Measurements from ENCODE around the gene GNAZ.

GNAZ gene

GRCh38 chr22:23159291-23159630, 88.9 kb downstream of the GNAZ start:
- Histone ChIP-seq H3K36me3 (no peaks in the 10 kb centered on the region), H3K27ac (peak overlapping the region; percentile 82), H3K4me3 (ENCODE audit: low read depth in 1 of 2, low read length in 1 of 2) (no peak overlapping the region), H3K4me1 (ENCODE audit: control insufficient read depth in 1 of 2, insufficient read depth in 1 of 2, low read depth in 1 of 2, low read length in 1 of 2) (peaks cover 27 to 38% of the 10 kb centered on the region in 2 experiments), H3K9me3 (no peaks in the 10 kb centered on the region), H3K27me3 (no peaks in the 10 kb centered on the region)
- no peak for TF ChIP-seq CTCF (IDR thresholded peaks at IDR 0.05)

- Histone ChIP-seq H3K4me3 (ENCODE audit: low read depth in 1 of 2, low read length in 1 of 2) (no peak overlapping the region), H3K27me3 (no peaks in the 10 kb centered on the region), H3K27ac (no peak overlapping the region), H3K9me3 (no peaks in the 10 kb centered on the region), H3K4me1 (ENCODE audit: control insufficient read depth in 1 of 2, insufficient read depth in 1 of 2, low read depth in 1 of 2, low read length in 1 of 2) (peaks cover 21 to 26% of the 10 kb centered on the region in 2 experiments), H3K36me3 (no peaks in the 10 kb centered on the region)
- no peak for TF ChIP-seq CTCF (IDR thresholded peaks at IDR 0.05)
Observed at GRCh38 chr22:23161029-23161428, 90.7 kb downstream of the GNAZ start.

GRCh38 chr22:23161574-23161973, 91.3 kb downstream of the GNAZ start:
- H3K9me3 ChIP-seq = no peaks in the 10 kb centered on the region
- H3K36me3 ChIP-seq = no peaks in the 10 kb centered on the region
- H3K4me3 ChIP-seq (ENCODE audit: low read depth in 1 of 2, low read length in 1 of 2) = no peak overlapping the region
- no peak for TF ChIP-seq CTCF (IDR thresholded peaks at IDR 0.05)
- H3K27me3 ChIP-seq = no peaks in the 10 kb centered on the region
- no peak overlapping the region for H3K27ac ChIP-seq
- H3K4me1 ChIP-seq (ENCODE audit: control insufficient read depth in 1 of 2, insufficient read depth in 1 of 2, low read depth in 1 of 2, low read length in 1 of 2) = peaks cover 20 to 24% of the 10 kb centered on the region in 2 experiments

- H3K36me3 ChIP-seq = no peaks in the 10 kb centered on the region
- no peaks in the 10 kb centered on the region for H3K9me3 ChIP-seq
- peaks cover 10 to 12% of the 10 kb centered on the region in 2 experiments for H3K4me1 ChIP-seq (ENCODE audit: control insufficient read depth in 1 of 2, insufficient read depth in 1 of 2, low read depth in 1 of 2, low read length in 1 of 2)
- no peak for TF ChIP-seq CTCF (IDR thresholded peaks at IDR 0.05)
- no peaks in the 10 kb centered on the region for H3K27me3 ChIP-seq
- H3K27ac ChIP-seq = no peak overlapping the region
- no peak overlapping the region for H3K4me3 ChIP-seq (ENCODE audit: low read depth in 1 of 2, low read length in 1 of 2)
Observed at GRCh38 chr22:23163665-23164064, 93.3 kb downstream of the GNAZ start.

- no peak for TF ChIP-seq CTCF (IDR thresholded peaks at IDR 0.05)
- Histone ChIP-seq H3K4me3 (ENCODE audit: low read depth in 1 of 2, low read length in 1 of 2) (no peak overlapping the region), H3K27me3 (no peaks in the 10 kb centered on the region), H3K4me1 (ENCODE audit: control insufficient read depth in 1 of 2, insufficient read depth in 1 of 2, low read depth in 1 of 2, low read length in 1 of 2) (peaks cover 5 to 7% of the 10 kb centered on the region in 2 experiments), H3K36me3 (no peaks in the 10 kb centered on the region), H3K9me3 (no peaks in the 10 kb centered on the region), H3K27ac (no peak overlapping the region)
Observed at GRCh38 chr22:23164091-23164490, 93.8 kb downstream of the GNAZ start.
